Renal cortical epithelial cell (primary cell): ENCODE data around the gene HDGFL2. TPM values are rescaled to one million over a fixed set of nuclear protein-coding genes. Genes with fewer than 3 reads are reported as not detected.

Experiments
- total RNA-seq: library from RNA; depleted of rRNA; stranded (reverse); fragments of >200 nt; gene quantifications from 2 replicates; pipeline ENCODE4 v1.2.3, GENCODE V29; 2014

Gene HDGFL2
- total RNA-seq, 1 donor from 2014 or later: 59.5 TPM

Other genes with a start within 250 kb of the HDGFL2 start
- gene EBI3, start 242.8 kb upstream of the HDGFL2 start, total RNA-seq: 1.3 and 2.4 TPM in 2 replicates
- 19.8 and 25.7 TPM in 2 replicates for gene YJU2, start 225.2 kb upstream of the HDGFL2 start, total RNA-seq
- gene SHD, start 193.0 kb upstream of the HDGFL2 start, total RNA-seq: not detected in 2 replicates
- not detected in 2 replicates for gene TMIGD2, start 169.9 kb upstream of the HDGFL2 start, total RNA-seq
- gene FSD1, start 167.7 kb upstream of the HDGFL2 start, total RNA-seq: 1.0 and 5.6 TPM in 2 replicates
- 26.6 and 89.1 TPM in 2 replicates for gene STAP2, start 133.5 kb upstream of the HDGFL2 start, total RNA-seq
- 6.9 and 7.2 TPM in 2 replicates for gene MPND, start 128.7 kb upstream of the HDGFL2 start, total RNA-seq
- 30.6 and 51.2 TPM in 2 replicates for gene SH3GL1, start 71.8 kb upstream of the HDGFL2 start, total RNA-seq
- 5.6 and 10.9 TPM in 2 replicates for gene CHAF1A, start 69.7 kb upstream of the HDGFL2 start, total RNA-seq
- gene UBXN6, start 14.5 kb upstream of the HDGFL2 start, total RNA-seq: 101 and 105 TPM in 2 replicates
- gene PLIN4, start 46.2 kb downstream of the HDGFL2 start, total RNA-seq: under 0.01 and 0.10 TPM in 2 replicates
- gene PLIN5, start 62.9 kb downstream of the HDGFL2 start, total RNA-seq: 0.17 and 0.40 TPM in 2 replicates
- 0.17 and 2.9 TPM in 2 replicates for gene LRG1, start 67.7 kb downstream of the HDGFL2 start, total RNA-seq
- 0.17 and 0.89 TPM in 2 replicates for gene SEMA6B, start 87.4 kb downstream of the HDGFL2 start, total RNA-seq
- 3.0 and 5.4 TPM in 2 replicates for gene TNFAIP8L1, start 167.2 kb downstream of the HDGFL2 start, total RNA-seq
- 52.1 and 140 TPM in 2 replicates for gene MYDGF, start 198.0 kb downstream of the HDGFL2 start, total RNA-seq